GM23338 (cell line): ENCODE data around the gene SARDH. TPM values are rescaled to one million over a fixed set of nuclear protein-coding genes. Genes with fewer than 3 reads are reported as not detected.

ENCODE experiments used
- ATAC-seq: fragments of 200-7000 bp; cut with Tn5 transposase; 3 replicates; pipeline ENCODE4 v1.9.1; 2020
- DNase-seq: peaks from one replicate; pipeline ENCODE4 v3.0.0-alpha.2; 2015; ENCODE audit warnings: low spot score
- H2AFZ ChIP-seq: fragments of 200-600 bp; sonication (generic); 2 replicates; pipeline ENCODE4 v1.8.0; 2016; ENCODE audit warnings: antibody characterized with exemption, mild to moderate bottlenecking, moderate library complexity
- H3F3A ChIP-seq: fragments of 200-600 bp; sonication (generic); replicated peaks from 2 replicates; pipeline ENCODE4 v1.8.0; 2017; ENCODE audit warnings: antibody characterized with exemption, mixed run types, low read depth
- H3K27ac ChIP-seq: fragments of 200-600 bp; sonication (generic); 2 replicates; pipeline ENCODE4 v1.6.1; 2016; ENCODE audit warnings: low read depth
- H3K27me3 ChIP-seq: fragments of 200-600 bp; sonication (generic); 2 replicates; pipeline ENCODE4 v1.8.0; 2016; ENCODE audit warnings: mild to moderate bottlenecking, mixed run types, moderate library complexity; ENCODE audit not compliant: insufficient read depth
- H3K36me3 ChIP-seq: fragments of 200-600 bp; sonication (generic); 2 replicates; pipeline ENCODE4 v1.8.0; 2016; ENCODE audit warnings: mild to moderate bottlenecking; ENCODE audit not compliant: insufficient read depth
- H3K4me1 ChIP-seq: fragments of 200-600 bp; sonication (generic); 2 replicates; pipeline ENCODE4 v1.8.0; 2016; ENCODE audit warnings: mild to moderate bottlenecking, moderate library complexity; ENCODE audit not compliant: insufficient read depth
- H3K4me2 ChIP-seq: fragments of 200-600 bp; sonication (generic); 2 replicates; pipeline ENCODE4 v1.7.1; 2017; ENCODE audit warnings: mixed run types
- H3K4me3 ChIP-seq: fragments of 200-600 bp; sonication (generic); 2 replicates; pipeline ENCODE4 v1.6.1; 2016; ENCODE audit warnings: mixed run types
- H3K79me2 ChIP-seq: fragments of 200-600 bp; sonication (generic); replicated peaks from 2 replicates; pipeline ENCODE4 v1.8.0; 2017; ENCODE audit warnings: mild to moderate bottlenecking; ENCODE audit not compliant: insufficient read depth
- H3K9me2 ChIP-seq: fragments of 200-600 bp; sonication (generic); 2 replicates; pipeline ENCODE4 v1.8.0; 2017; ENCODE audit not compliant: insufficient read depth
- H4K20me1 ChIP-seq: fragments of 200-600 bp; sonication (generic); replicated peaks from 2 replicates; pipeline ENCODE4 v1.8.0; 2017; ENCODE audit warnings: mild to moderate bottlenecking; ENCODE audit not compliant: insufficient read depth
- H3K27ac Mint-ChIP-seq: 2 replicates; pipeline ENCODE4 v1.8.0; 2020; ENCODE audit warnings: inconsistent platforms, mild to moderate bottlenecking, moderate library complexity, mixed read lengths
- H3K27me3 Mint-ChIP-seq: 3 replicates; pipeline ENCODE4 v1.8.0; 2022; ENCODE audit warnings: low read depth, mild to moderate bottlenecking, moderate library complexity, mixed read lengths, inconsistent platforms; ENCODE audit not compliant: insufficient read depth, poor library complexity
- H3K36me3 Mint-ChIP-seq: 3 replicates; pipeline ENCODE4 v1.8.0; 2021; ENCODE audit warnings: low read depth, mild to moderate bottlenecking, inconsistent platforms, moderate library complexity, mixed read lengths
- H3K4me1 Mint-ChIP-seq: 3 replicates; pipeline ENCODE4 v1.8.0; 2020; ENCODE audit warnings: mild to moderate bottlenecking, inconsistent platforms, mixed read lengths
- H3K4me3 Mint-ChIP-seq: 3 replicates; pipeline ENCODE4 v1.8.0; 2021; ENCODE audit warnings: moderate library complexity, mild to moderate bottlenecking, inconsistent platforms, mixed read lengths
- H3K9me3 Mint-ChIP-seq: 3 replicates; pipeline ENCODE4 v1.8.0; 2020; ENCODE audit warnings: moderate library complexity, mild to moderate bottlenecking, inconsistent platforms, mixed read lengths
- CTCF ChIP-seq, 2 experiments: fragments of 200-600 bp in 1 of 2; sonication (generic) in 1 of 2; conservative IDR thresholded peaks; 2 replicates each; pipeline versions ENCODE4 v1.5.1 to v1.6.1; 2016 to 2017; ENCODE audit warnings: antibody characterized with exemption in 2 of 2, low read depth in 2 of 2, mild to moderate bottlenecking in 2 of 2, moderate library complexity in 1 of 2
- EZH2 ChIP-seq: fragments of 200-600 bp; sonication (generic); IDR thresholded peaks from one replicate; pipeline ENCODE4 v1.8.0; 2017; ENCODE audit warnings: antibody characterized with exemption, mild to moderate bottlenecking, low read depth; ENCODE audit not compliant: unreplicated experiment
- EZH2phosphoT487 ChIP-seq: fragments of 200-600 bp; sonication (generic); IDR thresholded peaks from one replicate; pipeline ENCODE4 v1.8.1; 2018; ENCODE audit warnings: antibody characterized with exemption; ENCODE audit not compliant: unreplicated experiment
- JUNB ChIP-seq: IDR thresholded peaks from one replicate; pipeline ENCODE4 v1.6.1; 2016; ENCODE audit warnings: antibody characterized with exemption; ENCODE audit not compliant: unreplicated experiment
- NANOG ChIP-seq: IDR thresholded peaks from 2 replicates; pipeline ENCODE4 v1.6.1; 2016; ENCODE audit warnings: antibody characterized with exemption, borderline replicate concordance
- REST ChIP-seq: IDR thresholded peaks from one replicate; pipeline ENCODE4 v1.6.1; 2018; ENCODE audit warnings: antibody characterized with exemption; ENCODE audit not compliant: unreplicated experiment
- ZNF114 ChIP-seq: fragments of 250-450 bp; sonication (Bioruptor Pico); IDR thresholded peaks from 2 replicates; pipeline ENCODE4 v1.5.0; 2020; ENCODE audit warnings: mild to moderate bottlenecking, moderate library complexity
- ZNF462 ChIP-seq: fragments of 250-450 bp; sonication (Bioruptor Pico); IDR thresholded peaks from 2 replicates; pipeline ENCODE4 v1.5.0; 2020; ENCODE audit warnings: mild to moderate bottlenecking, moderate library complexity
- polyA plus RNA-seq: library from polyadenylated mRNA; unstranded; fragments of >200 nt; fragmentation: Nextera tagmentation; extraction: Ambion mirVana; gene quantifications from 2 replicates; pipeline ENCODE4 v1.2.1, GENCODE V29; 2016
- total RNA-seq: library from RNA; depleted of rRNA; stranded (reverse); fragments of >200 nt; shearing (Covaris generic); gene quantifications from 2 replicates; pipeline ENCODE4 v1.2.3, GENCODE V29; 2014

SARDH gene
- total and polyA plus RNA-seq, 2 experiments from 2014 or later = 2.8 to 10.4 TPM

- no peaks in the 10 kb centered on the region for H3F3A ChIP-seq
- no peaks in the 10 kb centered on the region for H3K9me2 ChIP-seq
- no peak overlapping the region for H3K27ac Mint-ChIP-seq
- no peak for TF ChIP-seq ZNF462
- TF ChIP-seq EZH2phosphoT487 = no peak
- TF ChIP-seq ZNF114 (CRISPR knock-in tag) = no peak
- no peak for TF ChIP-seq CTCF (conservative IDR thresholded peaks at IDR 0.05; ENCODE audit: low read depth in 2 of 2)
- TF ChIP-seq REST = no peak
- no peak for TF ChIP-seq JUNB
- TF ChIP-seq NANOG = no peak
- no peak for TF ChIP-seq EZH2
- no peak overlapping the region for H3K4me3 ChIP-seq
- DNase-seq (no peak), ATAC-seq (no peak)
- no peak overlapping the region for H2AFZ ChIP-seq
- H3K36me3 ChIP-seq = no peaks in the 10 kb centered on the region
- H3K4me2 ChIP-seq = no peak overlapping the region
- H3K27me3 Mint-ChIP-seq = peaks cover 8% of the 10 kb centered on the region
- no peak overlapping the region for H3K4me3 Mint-ChIP-seq
- no peak overlapping the region for H3K27ac ChIP-seq
- H4K20me1 ChIP-seq = no peaks in the 10 kb centered on the region
- H3K27me3 ChIP-seq = no peaks in the 10 kb centered on the region
- no peaks in the 10 kb centered on the region for H3K4me1 Mint-ChIP-seq
- H3K9me3 Mint-ChIP-seq = no peaks in the 10 kb centered on the region
- H3K79me2 ChIP-seq = no peaks in the 10 kb centered on the region
- peaks cover 11% of the 10 kb centered on the region; the same call in 2 of the 3 replicates for H3K36me3 Mint-ChIP-seq
- no peaks in the 10 kb centered on the region for H3K4me1 ChIP-seq
Measured at GRCh38 chr9:133777871-133778270, 39.7 kb upstream of the SARDH start.
